HCT116 (cell line): Measurements from ENCODE around the gene MEGF10. TPM values are rescaled to one million over a fixed set of nuclear protein-coding genes. Genes with fewer than 3 reads are reported as not detected.
"Not testable (repeated sequence)": the region's sequence is repeated elsewhere in the genome, so short reads cannot be mapped to it uniquely, and the experiment has no call there.

Source experiments
- ATAC-seq: fragments of 200-7000 bp; cut with Tn5 transposase; 2 replicates; pipeline ENCODE4 v1.9.1; 2020; ENCODE audit warnings: mild to moderate bottlenecking, moderate library complexity
- BruUV-seq: library from RNA; stranded (reverse); fragments of 400-500 nt; replicated peaks from 2 replicates; lab custom pipeline; 2021; lab: Mats Ljungman, UMichigan
- CTCF ChIA-PET: fragments of 300-600 bp; sonication (Branson Sonifier 250); formaldehyde crosslinking; loops from one replicate; lab custom pipeline; 2021; ENCODE audit warnings: antibody characterized with exemption; lab: Charles Lee
- POLR2A ChIA-PET: fragments of 300-600, 350-600 bp; sonication (Branson Sonifier 250); formaldehyde crosslinking; loops from one replicate; lab custom pipeline; 2021; ENCODE audit warnings: antibody characterized with exemption; lab: Charles Lee
- RAD21 ChIA-PET, 2 experiments: fragments of 300-600 bp; sonication (Branson Sonifier 250); formaldehyde crosslinking; loops; one replicate each; lab custom pipeline; 2023; ENCODE audit warnings: low total read pairs in 2 of 2; ENCODE audit not compliant: uncharacterized antibody in 2 of 2, unreplicated experiment in 2 of 2, low non-redundant PET in 1 of 2; lab: Charles Lee
- DNase-seq: peaks from one replicate; pipeline ENCODE4 v3.0.0-alpha.2; 2010; ENCODE audit warnings: low read depth, low spot score
- H2AFZ ChIP-seq: fragments of 200-600 bp; shearing (Covaris generic), sonication (generic); 2 replicates; pipeline ENCODE4 v1.6.1; 2017; ENCODE audit warnings: low read depth, mixed run types, mixed read lengths, antibody characterized with exemption, low read length; ENCODE audit not compliant: poor library complexity, severe bottlenecking
- H3K27ac ChIP-seq: 2 replicates; pipeline ENCODE4 v1.5.1; 2012; ENCODE audit warnings: low read depth, low read length
- H3K27me3 ChIP-seq: fragments of 200-600 bp; sonication (generic); 2 replicates; pipeline ENCODE4 v1.6.1; 2016; ENCODE audit warnings: mixed run types, low read length, mixed read lengths; ENCODE audit not compliant: insufficient read depth
- H3K36me3 ChIP-seq, 2 experiments: fragments of 200-500 bp in 1 of 2; fragments of 200-600 bp in 1 of 2; sonication (Bioruptor generic) in 1 of 2; sonication (generic) in 1 of 2; 2 replicates each; pipeline versions ENCODE4 v1.5.1 to v1.6.1; 2014 to 2016; ENCODE audit warnings: low read length in 2 of 2, inconsistent platforms in 1 of 2, mixed read lengths in 1 of 2, mixed run types in 1 of 2; ENCODE audit not compliant: insufficient read depth in 2 of 2, control insufficient read depth in 1 of 2
- H3K4me1 ChIP-seq, 2 experiments: fragments of 200-600 bp in 1 of 2; sonication (generic) in 1 of 2; 2 replicates each; pipeline versions ENCODE4 v1.5.1 to v1.6.1; 2012 to 2017; ENCODE audit warnings: low read length in 2 of 2, inconsistent platforms in 1 of 2, mild to moderate bottlenecking in 1 of 2, mixed read lengths in 1 of 2, mixed run types in 1 of 2, moderate library complexity in 1 of 2; ENCODE audit not compliant: insufficient read depth in 2 of 2, control insufficient read depth in 1 of 2
- H3K4me2 ChIP-seq: fragments of 200-600 bp; sonication (generic); 2 replicates; pipeline ENCODE4 v1.6.1; 2017; ENCODE audit warnings: mixed run types, low read length, mixed read lengths
- H3K4me3 ChIP-seq, 2 experiments: fragments of 200-600 bp in 1 of 2; sonication (generic) in 1 of 2; replicated peaks in 1 of 2; 2 replicates each; pipeline ENCODE4 v1.5.1; 2011 to 2016; ENCODE audit warnings: low read length in 2 of 2, control low read depth in 1 of 2, low read depth in 1 of 2, mild to moderate bottlenecking in 1 of 2, mixed read lengths in 1 of 2, mixed run types in 1 of 2
- H3K79me2 ChIP-seq: fragments of 200-600 bp; sonication (generic); 2 replicates; pipeline ENCODE4 v1.6.1; 2017; ENCODE audit warnings: mild to moderate bottlenecking, mixed run types, low read length, moderate library complexity, mixed read lengths; ENCODE audit not compliant: insufficient read depth
- H3K9ac ChIP-seq: fragments of 200-600 bp; sonication (generic); 2 replicates; pipeline ENCODE4 v1.6.1; 2016; ENCODE audit warnings: low read length, mixed read lengths
- H3K9me2 ChIP-seq: fragments of 200-600 bp; sonication (generic), shearing (Covaris generic); 2 replicates; pipeline ENCODE4 v1.6.1; 2017; ENCODE audit warnings: mixed run types, mild to moderate bottlenecking, moderate library complexity; ENCODE audit not compliant: insufficient read depth
- H3K9me3 ChIP-seq, 2 experiments: fragments of 200-500 bp in 1 of 2; fragments of 200-600 bp in 1 of 2; sonication (Bioruptor generic) in 1 of 2; sonication (generic) in 1 of 2; 2 replicates each; pipeline ENCODE4 v1.6.1; 2014 to 2017; ENCODE audit warnings: low read length in 2 of 2, mixed read lengths in 2 of 2, inconsistent platforms in 1 of 2, low read depth in 1 of 2, mild to moderate bottlenecking in 1 of 2, mixed run types in 1 of 2, moderate library complexity in 1 of 2; ENCODE audit not compliant: control insufficient read depth in 1 of 2, insufficient read depth in 1 of 2
- H4K20me1 ChIP-seq: fragments of 200-600 bp; sonication (generic), shearing (Covaris generic); 2 replicates; pipeline ENCODE4 v1.6.1; 2017; ENCODE audit warnings: mixed run types, mild to moderate bottlenecking, moderate library complexity; ENCODE audit not compliant: insufficient read depth
- ATF3 ChIP-seq: IDR thresholded peaks from 2 replicates; pipeline ENCODE4 v1.6.1; 2012
- CEBPB ChIP-seq: IDR thresholded peaks from 2 replicates; pipeline ENCODE4 v1.6.1; 2012; ENCODE audit warnings: low read depth
- CTCF ChIP-seq, 3 experiments: fragments of 200-600 bp in 1 of 3; sonication (generic) in 1 of 3; IDR thresholded peaks in 2 of 3; conservative IDR thresholded peaks in 1 of 3; 2 replicates each; pipeline ENCODE4 v1.5.1; 2012 to 2017; ENCODE audit warnings: low read depth in 2 of 3, low read length in 2 of 3, antibody characterized with exemption in 1 of 3, borderline replicate concordance in 1 of 3, control low read depth in 1 of 3, mild to moderate bottlenecking in 1 of 3, mixed read lengths in 1 of 3, mixed run types in 1 of 3, moderate library complexity in 1 of 3; ENCODE audit not compliant: insufficient read depth in 1 of 3
- ELF1 ChIP-seq: IDR thresholded peaks from 2 replicates; pipeline ENCODE4 v1.6.1; 2012; ENCODE audit warnings: low read depth, borderline replicate concordance
- EZH2 ChIP-seq: fragments of 200-600 bp; sonication (generic); IDR thresholded peaks from 2 replicates; pipeline ENCODE4 v1.6.1; 2017; ENCODE audit warnings: antibody characterized with exemption, mixed run types
- FOSL1 ChIP-seq: IDR thresholded peaks from 2 replicates; pipeline ENCODE4 v1.6.1; 2012; ENCODE audit warnings: low read depth
- MAX ChIP-seq: IDR thresholded peaks from 2 replicates; pipeline ENCODE4 v1.6.1; 2012
- RAD21 ChIP-seq: IDR thresholded peaks from 2 replicates; pipeline ENCODE4 v1.6.1; 2012; ENCODE audit warnings: low read depth, mild to moderate bottlenecking
- SP1 ChIP-seq: IDR thresholded peaks from 2 replicates; pipeline ENCODE4 v1.6.1; 2012; ENCODE audit warnings: low read depth
- TCF7L2 ChIP-seq: IDR thresholded peaks from 2 replicates; pipeline ENCODE4 v1.7.0; 2011; ENCODE audit warnings: borderline replicate concordance, inconsistent platforms; ENCODE audit not compliant: insufficient read depth, insufficient read length; ENCODE audit errors: extremely low read depth
- ZFX ChIP-seq: fragments of 450-650 bp; IDR thresholded peaks from 2 replicates; pipeline ENCODE4 v1.6.1; 2017
- ZNF274 ChIP-seq: fragments of 200-500 bp; sonication (Bioruptor generic); IDR thresholded peaks from 2 replicates; pipeline ENCODE4 v1.6.1; 2014; ENCODE audit warnings: mild to moderate bottlenecking, low read depth, low read length, inconsistent platforms
- intact Hi-C: fragments of 100-400 bp; cut with micrococcal nuclease; formaldehyde crosslinking; loops from 2 replicates; pipeline ENCODE4 v1.10.0; 2022
- total RNA-seq: library from RNA; stranded (reverse); gene quantifications from one replicate; pipeline ENCODE4 v1.2.1, GENCODE V29; 2021; ENCODE audit not compliant: unreplicated experiment

MEGF10 gene
- total RNA-seq, 1 experiment from 2014 or later = 0.02 TPM

- H3K9me2 ChIP-seq, H3K9ac ChIP-seq, H3K9me3 ChIP-seq, H3K27ac ChIP-seq, H3K79me2 ChIP-seq, H3K4me2 ChIP-seq, ATAC-seq, RAD21 ChIA-PET, H4K20me1 ChIP-seq, H3K36me3 ChIP-seq, H3K4me1 ChIP-seq, POLR2A ChIA-PET, DNase-seq, intact Hi-C loops, H3K27me3 ChIP-seq, H2AFZ ChIP-seq, BruUV-seq, H3K4me3 ChIP-seq: not testable (repeated sequence)
- CTCF ChIA-PET = interaction anchor here (1.5 kb wide), 1 partner anchor 196 kb away, joined by 4 read pairs; no protein-coding TSS in a partner anchor
These were observed 6.3 kb downstream of the MEGF10 start for GRCh38 chr5:127296894-127297293.

GRCh38 chr5:127297348-127298035, 6.9 kb downstream of the MEGF10 start:
- CTCF ChIA-PET = interaction anchor here (1.5 kb wide), 1 partner anchor 195 kb away, joined by 4 read pairs; no protein-coding TSS in a partner anchor
- BruUV-seq = no TSS peak

More at GRCh38 chr5:127297348-127298035, 6.9 kb downstream of the MEGF10 start:
- Histone ChIP-seq H3K9me3 (no peaks in the 10 kb centered on the region), H3K4me2 (no peak overlapping the region), H4K20me1 (no peaks in the 10 kb centered on the region), H3K36me3 (no peaks in the 10 kb centered on the region), H3K4me3 (no peak overlapping the region), H3K9ac (no peak overlapping the region), H3K27ac (no peak overlapping the region), H3K9me2 (no peaks in the 10 kb centered on the region), H3K4me1 (peaks cover 0 to 5% of the 10 kb centered on the region in 2 experiments; a peak in 1 of 4 replicates), H3K79me2 (no peaks in the 10 kb centered on the region), H3K27me3 (no peaks in the 10 kb centered on the region), H2AFZ (no peak overlapping the region)
- ChIA-PET RAD21 (no interaction called here), POLR2A (no interaction called here)
- ATAC-seq (0 out of 2 replicates have a peak, but pooled peaks have one; percentile 38), DNase-seq (no peak)
- intact Hi-C loops = no loop called here
- TF ChIP-seq FOSL1 (no peak), ATF3 (no peak), ZNF274 (no peak), SP1 (no peak), CEBPB (no peak), RAD21 (no peak), EZH2 (no peak), CTCF (IDR thresholded peaks at IDR 0.05 in 2 of 3, conservative IDR thresholded peaks at IDR 0.05 in 1 of 3; ENCODE audit: borderline replicate concordance in 1 of 3, insufficient read depth in 1 of 3, low read depth in 2 of 3, low read length in 2 of 3) (no peak; a peak in 1 of 6 replicates), TCF7L2 (no peak), MAX (no peak), ELF1 (no peak), ZFX (no peak)
